Aorta (tissue), 5 donors: ENCODE results near the gene KNCN. TPM values are rescaled to one million over a fixed set of nuclear protein-coding genes. Genes with fewer than 3 reads are reported as not detected.

ENCODE experiments used
- ATAC-seq: fragments of 200-7000 bp; cut with Tn5 transposase; one replicate; pipeline ENCODE4 v1.9.1; 2022; ENCODE audit warnings: moderate library complexity; ENCODE audit not compliant: low FRiP score
- DNase-seq, 2 donors: peaks; one replicate each; pipeline ENCODE4 v3.0.0-alpha.2; 2020
- H3K27ac ChIP-seq, 2 donors: one replicate each; pipeline ENCODE4 v1.5.1; 2013; ENCODE audit warnings: low read length in 2 of 2, mild to moderate bottlenecking in 2 of 2, moderate library complexity in 2 of 2, control low read depth in 1 of 2, inconsistent platforms in 1 of 2, low read depth in 1 of 2
- H3K27me3 ChIP-seq, 2 donors: one replicate each; pipeline ENCODE4 v1.6.1; 2013; ENCODE audit warnings: control low read depth in 1 of 2, low read length in 1 of 2, mild to moderate bottlenecking in 1 of 2, moderate library complexity in 1 of 2; ENCODE audit not compliant: insufficient read depth in 2 of 2, control insufficient read depth in 1 of 2
- H3K36me3 ChIP-seq, 2 donors: one replicate each; pipeline ENCODE4 v1.6.1; 2013; ENCODE audit warnings: control low read depth in 1 of 2, low read length in 1 of 2, mild to moderate bottlenecking in 1 of 2; ENCODE audit not compliant: insufficient read depth in 2 of 2, control insufficient read depth in 1 of 2
- H3K4me1 ChIP-seq, 2 donors: one replicate each; pipeline ENCODE4 v1.6.1; 2013; ENCODE audit warnings: low read length in 2 of 2, control low read depth in 1 of 2, mild to moderate bottlenecking in 1 of 2, moderate library complexity in 1 of 2; ENCODE audit not compliant: insufficient read depth in 2 of 2, control insufficient read depth in 1 of 2
- H3K4me3 ChIP-seq, 2 donors: one replicate each; pipeline ENCODE4 v1.5.1; 2013; ENCODE audit warnings: low read length in 2 of 2, control low read depth in 1 of 2, mild to moderate bottlenecking in 1 of 2
- H3K9me3 ChIP-seq: one replicate; pipeline ENCODE4 v1.6.1; 2013; ENCODE audit warnings: mild to moderate bottlenecking, low read length; ENCODE audit not compliant: control insufficient read depth
- WGBS, 2 donors: extraction: QIAGEN DNeasy Blood & Tissue Kit; methylation state at CpG; one replicate each; pipeline ENCODE4 v1.1.7; 2013; 5-methylcytosine and 5-hydroxymethylcytosine counted together
- intact Hi-C, 2 donors: fragments of 100-400 bp; cut with DNase I; formaldehyde crosslinking; loops; one replicate each; pipeline versions ENCODE4 v1.14.2 to v1.15.0; 2022
- polyA plus RNA-seq, 2 donors: library from polyadenylated mRNA; stranded (reverse); fragments of 200-250 nt; gene quantifications; one replicate each; pipeline ENCODE4 v1.2.3, GENCODE V29; 2013
- total RNA-seq, 2 donors: library from RNA; stranded (reverse); fragmentation: NEBNext Ultra II Directional; extraction: Animal tissue kit (Norgen Biotek cat#: 25700); gene quantifications; one replicate each; pipeline ENCODE4 v1.2.1, GENCODE V29; 2021
- donor health status: healthy with polysubstance abuse.
- donor health status: Bipolar disorder and iron deficiency.
- donor health status: DM: no; HTN: no; CAD: no.
- donor health status: DM: no; HTN: no; CAD: no.
- donor health status: DM: yes; HTN: yes; CAD: no.

The KNCN gene
- total and polyA plus RNA-seq, 4 donors = 0.15 TPM; not detected in 3

GRCh38 chr1:46525253-46525983 is 26.0 kb downstream of the KNCN start:
- no peak overlapping the region for H3K4me3 ChIP-seq
- H3K27ac ChIP-seq = no peak overlapping the region
- no peaks in the 10 kb centered on the region for H3K4me1 ChIP-seq
- no peaks in the 10 kb centered on the region for H3K27me3 ChIP-seq
- H3K9me3 ChIP-seq = no peaks in the 10 kb centered on the region
- WGBS, 2 donors = 84 to 86% methylated on average over 13 of the region's 13 CpGs
- intact Hi-C loops = no loop called here
- ATAC-seq = no peak
- peak in 1 of 2 donors; percentile 70 for DNase-seq
- H3K36me3 ChIP-seq = no peaks in the 10 kb centered on the region

DNA sequence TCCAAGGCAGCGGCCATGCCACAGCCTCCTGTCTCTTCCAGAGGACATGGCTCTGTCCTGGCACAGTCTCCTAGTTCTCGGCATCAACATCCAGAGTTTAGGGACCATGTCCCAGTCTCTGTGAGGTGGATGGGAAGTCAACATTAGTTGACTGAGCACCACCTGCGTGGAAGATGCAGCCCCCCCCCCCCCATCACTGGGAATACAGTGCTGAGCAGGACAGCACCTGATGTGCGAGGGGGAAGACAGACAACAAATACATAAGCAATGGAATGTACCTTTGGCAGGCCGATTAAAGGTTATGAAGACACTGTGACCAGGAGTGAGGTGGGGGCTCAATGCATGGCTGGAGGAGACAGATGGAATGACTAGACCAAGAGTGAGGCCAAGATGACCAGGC is 26.6 kb downstream of the KNCN start:
- Histone ChIP-seq H3K27me3 (no peaks in the 10 kb centered on the region), H3K9me3 (no peaks in the 10 kb centered on the region), H3K36me3 (no peaks in the 10 kb centered on the region), H3K4me1 (no peaks in the 10 kb centered on the region), H3K27ac (no peak overlapping the region), H3K4me3 (no peak overlapping the region)
- intact Hi-C loops = no loop called here
- DNase-seq (no peak), ATAC-seq (no peak)
- 81 to 94% methylated on average over 5 of the region's 5 CpGs for WGBS, 2 donors

GRCh38 chr1:46523496-46524353 is 27.7 kb downstream of the KNCN start:
- intact Hi-C loops = loop anchor here in 1 of 2 donors (2.0 kb wide), 1 partner anchor 119 kb away; no protein-coding TSS in a partner anchor
- Histone ChIP-seq H3K27me3 (no peaks in the 10 kb centered on the region), H3K36me3 (no peaks in the 10 kb centered on the region), H3K27ac (no peak overlapping the region), H3K9me3 (no peaks in the 10 kb centered on the region), H3K4me1 (no peaks in the 10 kb centered on the region), H3K4me3 (no peak overlapping the region)
- no peak for ATAC-seq
- peak in 1 of 2 donors; percentile 31 for DNase-seq
- 93 to 95% methylated on average over 11 of the region's 11 CpGs for WGBS, 2 donors

DNA sequence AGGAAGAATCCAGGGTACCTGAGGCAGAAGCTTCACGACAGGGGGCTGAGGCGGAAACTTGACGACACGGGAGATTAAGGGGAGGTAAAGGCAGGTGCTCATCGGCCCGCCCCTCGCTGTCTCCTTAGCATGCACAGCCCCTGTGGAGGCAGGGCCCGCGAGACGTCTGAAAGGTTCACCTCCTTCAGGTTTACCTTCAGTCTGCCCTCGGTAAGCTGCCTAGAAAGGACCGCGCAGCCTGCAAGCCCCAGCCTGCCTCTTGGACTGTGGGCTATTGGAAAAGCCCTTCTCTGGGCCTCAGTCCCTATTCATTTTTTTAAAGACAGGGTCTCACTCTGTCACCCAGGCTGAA is 28.5 kb downstream of the KNCN start:
- H3K36me3 ChIP-seq = no peaks in the 10 kb centered on the region
- intact Hi-C loops = loop anchor here in 1 of 2 donors (2.0 kb wide), 1 partner anchor 118 kb away; no protein-coding TSS in a partner anchor
- no peaks in the 10 kb centered on the region for H3K27me3 ChIP-seq
- no peaks in the 10 kb centered on the region for H3K9me3 ChIP-seq
- no peaks in the 10 kb centered on the region for H3K4me1 ChIP-seq
- no peak overlapping the region for H3K4me3 ChIP-seq
- 85 to 86% methylated on average over 13 of the region's 13 CpGs for WGBS, 2 donors
- ATAC-seq (no peak), DNase-seq (peak in 1 of 2 donors; percentile 63)
- no peak overlapping the region for H3K27ac ChIP-seq

GRCh38 chr1:46522184-46522968 is 29.1 kb downstream of the KNCN start:
- H3K4me1 ChIP-seq = no peaks in the 10 kb centered on the region
- ATAC-seq = peak; percentile 31
- no peak overlapping the region for H3K4me3 ChIP-seq
- H3K36me3 ChIP-seq = no peaks in the 10 kb centered on the region
- WGBS, 2 donors = 16 to 17% methylated on average over 16 of the region's 16 CpGs
- H3K27me3 ChIP-seq = no peaks in the 10 kb centered on the region
- no peak overlapping the region for H3K27ac ChIP-seq
- H3K9me3 ChIP-seq = no peaks in the 10 kb centered on the region
- peak; percentile 65 to 82 for DNase-seq
- intact Hi-C loops = loop anchor here in 1 of 2 donors (2.0 kb wide), 1 partner anchor 118 kb away; no protein-coding TSS in a partner anchor

- Histone ChIP-seq H3K9me3 (no peaks in the 10 kb centered on the region), H3K4me3 (no peak overlapping the region), H3K4me1 (no peaks in the 10 kb centered on the region), H3K36me3 (no peaks in the 10 kb centered on the region), H3K27me3 (no peaks in the 10 kb centered on the region), H3K27ac (no peak overlapping the region)
- peak in 1 of 2 donors; percentile 24 for DNase-seq
- WGBS, 2 donors = 92 to 95% methylated on average over 2 of the region's 2 CpGs
- ATAC-seq = no peak
- intact Hi-C loops = no loop called here
Measured at GRCh38 chr1:46521414-46521813, 30.0 kb downstream of the KNCN start.

GRCh38 chr1:46520063-46520911 is 31.2 kb downstream of the KNCN start:
- H3K4me3 ChIP-seq = no peak overlapping the region
- no peaks in the 10 kb centered on the region for H3K27me3 ChIP-seq
- no peaks in the 10 kb centered on the region for H3K4me1 ChIP-seq
- 45 to 50% methylated on average over 15 of the region's 15 CpGs for WGBS, 2 donors
- DNase-seq (peak; percentile 65 to 79), ATAC-seq (no peak)
- H3K27ac ChIP-seq = no peak overlapping the region
- H3K9me3 ChIP-seq = no peaks in the 10 kb centered on the region
- no peaks in the 10 kb centered on the region for H3K36me3 ChIP-seq
- intact Hi-C loops = no loop called here

GRCh38 chr1:46519209-46519608 is 32.2 kb downstream of the KNCN start:
- intact Hi-C loops = no loop called here
- H3K9me3 ChIP-seq = no peaks in the 10 kb centered on the region
- no peaks in the 10 kb centered on the region for H3K27me3 ChIP-seq
- H3K4me1 ChIP-seq = no peaks in the 10 kb centered on the region
- no peaks in the 10 kb centered on the region for H3K36me3 ChIP-seq
- DNase-seq (no peak), ATAC-seq (no peak)
- no peak overlapping the region for H3K27ac ChIP-seq
- 86 to 87% methylated on average over 4 of the region's 4 CpGs for WGBS, 2 donors
- H3K4me3 ChIP-seq = no peak overlapping the region
